SK-N-SH treated with all-trans-retinoic acid at 6 μM for 48 hours (cell line): ENCODE data around the gene CSTF2T.
A peak's percentile ranks its signal among the peaks of the same experiment; 100 is the strongest.

Experiments used
- ATAC-seq: fragments of 200-7000 bp; cut with Tn5 transposase; 3 replicates; pipeline ENCODE4 v1.9.1; 2020; ENCODE audit warnings: mild to moderate bottlenecking, moderate library complexity
- ARNTL ChIP-seq: fragments of 450-650 bp; formaldehyde crosslinking; IDR thresholded peaks from 2 replicates; pipeline ENCODE4 v1.5.0; 2020; ENCODE audit warnings: low read depth, mild to moderate bottlenecking, moderate library complexity, borderline replicate concordance
- BACH2 ChIP-seq: fragments of 250-450 bp; sonication (Bioruptor Pico); IDR thresholded peaks from 2 replicates; pipeline ENCODE4 v1.9.0; 2021; ENCODE audit warnings: mild to moderate bottlenecking, borderline replicate concordance
- CREB5 ChIP-seq: fragments of 250-450 bp; sonication (Bioruptor Pico); IDR thresholded peaks from 2 replicates; pipeline ENCODE4 v1.5.1; 2020; ENCODE audit warnings: low read depth, mild to moderate bottlenecking, moderate library complexity
- CSDC2 ChIP-seq: fragments of 250-450 bp; sonication (Bioruptor Pico); IDR thresholded peaks from 2 replicates; pipeline ENCODE4 v1.5.0; 2020; ENCODE audit warnings: mild to moderate bottlenecking, moderate library complexity
- ESRRG ChIP-seq: fragments of 250-450 bp; sonication (Bioruptor Pico); IDR thresholded peaks from 2 replicates; pipeline ENCODE4 v1.6.1; 2021; ENCODE audit warnings: mild to moderate bottlenecking
- GLIS3 ChIP-seq: fragments of 250-450 bp; sonication (Bioruptor Pico); IDR thresholded peaks from 2 replicates; pipeline ENCODE4 v1.5.0; 2020; ENCODE audit warnings: mild to moderate bottlenecking, moderate library complexity
- OSR1 ChIP-seq: fragments of 250-450 bp; sonication (Bioruptor Pico); IDR thresholded peaks from 2 replicates; pipeline ENCODE4 v1.8.0; 2022; ENCODE audit warnings: moderate library complexity, mild to moderate bottlenecking, inconsistent platforms
- POU6F1 ChIP-seq: fragments of 250-450 bp; sonication (Bioruptor Pico); IDR thresholded peaks from 2 replicates; pipeline ENCODE4 v1.8.0; 2021; ENCODE audit warnings: low read depth, mild to moderate bottlenecking, moderate library complexity, borderline replicate concordance
- PPARA ChIP-seq: fragments of 250-450 bp; sonication (Bioruptor Pico); IDR thresholded peaks from 2 replicates; pipeline ENCODE4 v1.5.0; 2020; ENCODE audit warnings: mild to moderate bottlenecking, borderline replicate concordance
- SNAI2 ChIP-seq: fragments of 250-450 bp; sonication (Bioruptor Pico); IDR thresholded peaks from 2 replicates; pipeline ENCODE4 v1.5.0; 2020; ENCODE audit warnings: mild to moderate bottlenecking, moderate library complexity
- TCF4 ChIP-seq: fragments of 250-450 bp; sonication (Bioruptor Pico); IDR thresholded peaks from 2 replicates; pipeline ENCODE4 v1.8.0; 2021; ENCODE audit warnings: mild to moderate bottlenecking, moderate library complexity, borderline replicate concordance
- TOX ChIP-seq: fragments of 250-450 bp; sonication (Bioruptor Pico); IDR thresholded peaks from 2 replicates; pipeline ENCODE4 v1.8.0; 2021; ENCODE audit warnings: mild to moderate bottlenecking, moderate library complexity, borderline replicate concordance
- TSHZ2 ChIP-seq: fragments of 250-450 bp; sonication (Bioruptor Pico); IDR thresholded peaks from 2 replicates; pipeline ENCODE4 v1.5.0; 2020; ENCODE audit warnings: mild to moderate bottlenecking, moderate library complexity
- ZC3H10 ChIP-seq: fragments of 250-450 bp; sonication (Bioruptor Pico); IDR thresholded peaks from 2 replicates; pipeline ENCODE4 v1.5.1; 2021; ENCODE audit warnings: mild to moderate bottlenecking, moderate library complexity
- ZFP3 ChIP-seq: fragments of 250-450 bp; sonication (Bioruptor Pico); IDR thresholded peaks from 2 replicates; pipeline ENCODE4 v1.5.0; 2020; ENCODE audit warnings: mild to moderate bottlenecking, moderate library complexity
- ZNF8 ChIP-seq: fragments of 450-650 bp; formaldehyde crosslinking; IDR thresholded peaks from 2 replicates; pipeline ENCODE4 v1.5.0; 2020; ENCODE audit warnings: mild to moderate bottlenecking, moderate library complexity
- TF ChIP-seq, protein P1 (sequence below): fragments of 250-450 bp; sonication (Bioruptor Pico); IDR thresholded peaks from 2 replicates; pipeline ENCODE4 v1.5.1; 2021; ENCODE audit warnings: mild to moderate bottlenecking, moderate library complexity
- TF ChIP-seq, protein P2 (sequence below): fragments of 250-450 bp; sonication (Bioruptor Pico); IDR thresholded peaks from 2 replicates; pipeline ENCODE4 v1.8.0; 2020; ENCODE audit warnings: mild to moderate bottlenecking, moderate library complexity, borderline replicate concordance

CSTF2T gene

DNA sequence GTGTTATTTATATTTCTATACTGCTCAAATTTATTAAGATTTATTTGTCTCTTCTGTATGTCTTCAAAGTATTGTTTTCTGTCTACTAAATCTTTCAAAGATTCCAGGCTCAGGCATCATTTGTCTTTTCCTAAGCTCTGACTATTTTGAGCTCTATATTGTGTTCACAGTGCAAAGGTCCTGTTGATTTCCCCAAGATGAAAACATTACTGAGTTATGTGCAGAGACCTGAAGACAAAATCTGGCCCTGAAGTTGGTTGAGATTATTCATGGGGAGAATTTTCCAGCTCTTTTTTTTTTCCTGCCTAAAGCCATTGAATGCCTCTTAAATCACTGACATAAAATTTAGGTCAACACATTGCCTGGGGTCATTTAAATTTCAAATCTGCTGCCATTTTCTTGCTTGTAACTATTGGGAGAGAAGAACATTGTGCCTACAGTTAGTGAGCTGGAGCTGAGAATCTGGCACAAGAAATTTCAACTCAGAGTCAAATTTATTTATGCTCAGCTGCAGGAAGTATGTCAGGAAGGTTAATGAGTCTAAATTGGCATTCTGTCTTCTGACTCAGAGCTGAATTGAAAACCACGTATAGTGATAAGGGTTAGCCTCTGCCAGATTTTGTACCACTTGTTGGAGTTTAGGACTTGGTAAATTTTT is 31.6 kb downstream of the CSTF2T start (continued):
- TF ChIP-seq, protein P1, sequence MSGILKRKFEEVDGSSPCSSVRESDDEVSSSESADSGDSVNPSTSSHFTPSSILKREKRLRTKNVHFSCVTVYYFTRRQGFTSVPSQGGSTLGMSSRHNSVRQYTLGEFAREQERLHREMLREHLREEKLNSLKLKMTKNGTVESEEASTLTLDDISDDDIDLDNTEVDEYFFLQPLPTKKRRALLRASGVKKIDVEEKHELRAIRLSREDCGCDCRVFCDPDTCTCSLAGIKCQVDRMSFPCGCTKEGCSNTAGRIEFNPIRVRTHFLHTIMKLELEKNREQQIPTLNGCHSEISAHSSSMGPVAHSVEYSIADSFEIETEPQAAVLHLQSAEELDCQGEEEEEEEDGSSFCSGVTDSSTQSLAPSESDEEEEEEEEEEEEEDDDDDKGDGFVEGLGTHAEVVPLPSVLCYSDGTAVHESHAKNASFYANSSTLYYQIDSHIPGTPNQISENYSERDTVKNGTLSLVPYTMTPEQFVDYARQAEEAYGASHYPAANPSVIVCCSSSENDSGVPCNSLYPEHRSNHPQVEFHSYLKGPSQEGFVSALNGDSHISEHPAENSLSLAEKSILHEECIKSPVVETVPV (CRISPR knock-in tag): peak; percentile 57; the same call in 1 of the 2 replicates
- no peak; the same call in 1 of the 2 replicates for TF ChIP-seq POU6F1 (CRISPR knock-in tag)
- no peak for TF ChIP-seq CSDC2 (CRISPR knock-in tag)
- no peak for TF ChIP-seq BACH2
- no peak for TF ChIP-seq OSR1 (CRISPR knock-in tag)
- TF ChIP-seq GLIS3 (CRISPR knock-in tag): no peak
- TF ChIP-seq TSHZ2 (CRISPR knock-in tag): peak; percentile 73; the same call in 1 of the 2 replicates

DNA sequence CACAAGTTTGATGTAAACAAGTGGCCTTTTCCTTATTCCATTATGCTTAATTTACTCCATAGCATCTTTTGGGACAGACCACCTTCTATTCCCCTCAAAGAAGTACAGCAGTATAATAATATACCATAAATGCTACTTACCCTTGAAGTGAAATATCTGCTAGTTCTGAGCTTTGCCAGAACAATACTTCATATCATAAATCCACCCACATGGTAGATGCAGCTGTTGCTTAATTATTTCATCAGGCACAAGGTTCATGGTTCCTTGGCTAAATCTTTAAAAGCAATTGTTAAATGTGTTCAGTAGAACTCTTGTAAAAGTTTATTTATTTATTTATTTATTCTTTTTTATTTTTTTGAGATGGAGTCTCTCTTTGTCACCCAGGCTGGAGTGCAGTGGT is 32.9 kb downstream of the CSTF2T start:
- no peak for ATAC-seq
- TF ChIP-seq POU6F1 (CRISPR knock-in tag) (no peak), CSDC2 (CRISPR knock-in tag) (no peak), ARNTL (CRISPR knock-in tag) (no peak), OSR1 (CRISPR knock-in tag) (no peak), GLIS3 (CRISPR knock-in tag) (no peak)
- TF ChIP-seq, protein P2, sequence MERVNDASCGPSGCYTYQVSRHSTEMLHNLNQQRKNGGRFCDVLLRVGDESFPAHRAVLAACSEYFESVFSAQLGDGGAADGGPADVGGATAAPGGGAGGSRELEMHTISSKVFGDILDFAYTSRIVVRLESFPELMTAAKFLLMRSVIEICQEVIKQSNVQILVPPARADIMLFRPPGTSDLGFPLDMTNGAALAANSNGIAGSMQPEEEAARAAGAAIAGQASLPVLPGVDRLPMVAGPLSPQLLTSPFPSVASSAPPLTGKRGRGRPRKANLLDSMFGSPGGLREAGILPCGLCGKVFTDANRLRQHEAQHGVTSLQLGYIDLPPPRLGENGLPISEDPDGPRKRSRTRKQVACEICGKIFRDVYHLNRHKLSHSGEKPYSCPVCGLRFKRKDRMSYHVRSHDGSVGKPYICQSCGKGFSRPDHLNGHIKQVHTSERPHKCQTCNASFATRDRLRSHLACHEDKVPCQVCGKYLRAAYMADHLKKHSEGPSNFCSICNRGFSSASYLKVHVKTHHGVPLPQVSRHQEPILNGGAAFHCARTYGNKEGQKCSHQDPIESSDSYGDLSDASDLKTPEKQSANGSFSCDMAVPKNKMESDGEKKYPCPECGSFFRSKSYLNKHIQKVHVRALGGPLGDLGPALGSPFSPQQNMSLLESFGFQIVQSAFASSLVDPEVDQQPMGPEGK (CRISPR knock-in tag): no peak
- TF ChIP-seq, protein P1 (CRISPR knock-in tag): no peak

DNA sequence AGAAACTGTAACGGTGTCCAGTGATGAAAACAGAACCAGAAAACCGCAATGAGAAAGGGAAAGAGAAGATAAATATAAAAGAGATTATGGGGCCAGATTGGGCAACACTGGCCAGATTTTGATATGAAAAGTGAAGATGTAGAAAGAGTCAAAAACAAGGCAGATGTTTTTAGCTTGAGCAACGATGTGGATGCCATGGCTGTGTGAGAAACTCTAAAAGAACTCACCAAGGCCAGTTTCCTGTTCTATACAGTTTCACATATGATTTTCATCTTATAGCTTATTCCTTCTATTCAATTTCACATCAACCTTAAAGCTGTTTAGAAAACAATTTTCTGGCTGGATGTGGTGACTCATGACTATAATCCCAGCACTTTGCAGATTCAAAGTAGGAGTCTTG is 36.3 kb downstream of the CSTF2T start:
- TF ChIP-seq ARNTL (CRISPR knock-in tag) (no peak), GLIS3 (CRISPR knock-in tag) (no peak), ZNF8 (CRISPR knock-in tag) (no peak), ZFP3 (CRISPR knock-in tag) (no peak), ZC3H10 (CRISPR knock-in tag) (no peak), TCF4 (CRISPR knock-in tag) (no peak), ESRRG (no peak), CREB5 (no peak), PPARA (CRISPR knock-in tag) (no peak), TOX (CRISPR knock-in tag) (no peak), SNAI2 (CRISPR knock-in tag) (no peak)
- TF ChIP-seq, protein P1 (CRISPR knock-in tag): no peak
- no peak for ATAC-seq
